Cardiac fibroblast (primary cell): ENCODE measurements around the gene C8A.

Source experiments
- DNase-seq, 2 donors: peaks; one replicate each; pipeline versions ENCODE4 v3.0.0 to v3.0.0-alpha.2; 2010; ENCODE audit warnings: low read depth in 2 of 2
- H3K4me3 ChIP-seq, 2 donors: replicated peaks in 1 of 2; 1 replicate in 1 of 2; 2 replicates in 1 of 2; pipeline ENCODE4 v1.5.1; 2011; ENCODE audit warnings: low read depth in 2 of 2, low read length in 2 of 2, mild to moderate bottlenecking in 2 of 2, moderate library complexity in 1 of 2
- CTCF ChIP-seq: IDR thresholded peaks from one replicate; pipeline ENCODE4 v1.5.1; 2011; ENCODE audit warnings: low read depth, mild to moderate bottlenecking, low read length, inconsistent platforms

The C8A gene

DNA sequence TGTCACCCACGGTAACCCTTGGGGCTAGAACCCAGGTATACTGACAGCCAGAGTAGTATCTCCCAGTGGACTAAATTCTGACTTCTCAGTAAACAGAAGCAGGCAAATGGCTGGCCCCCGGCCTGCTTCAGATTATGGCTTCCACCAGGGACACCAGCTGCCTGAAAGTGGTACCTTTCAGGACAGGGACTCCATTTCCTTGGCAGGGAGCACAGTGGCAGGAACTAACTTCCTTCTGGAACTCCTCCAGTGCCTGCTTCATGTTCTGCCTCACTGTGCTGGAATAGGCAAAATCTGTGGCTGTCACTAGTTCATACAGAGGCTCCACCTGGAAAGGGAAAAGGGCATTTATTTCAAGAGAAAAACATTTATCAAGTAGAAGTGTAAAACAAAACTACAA, 78.6 kb downstream of the C8A start:
- H3K4me3 ChIP-seq = no peak overlapping the region
- no peak for TF ChIP-seq CTCF
- DNase-seq = no peak

GRCh38 chr1:56933606-56934005, 79.0 kb downstream of the C8A start:
- TF ChIP-seq CTCF = no peak
- H3K4me3 ChIP-seq = no peak overlapping the region
- DNase-seq = no peak

- DNase-seq = peak; percentile 67 to 73
- H3K4me3 ChIP-seq = no peak overlapping the region
- TF ChIP-seq CTCF = no peak
These were observed 79.9 kb downstream of the C8A start for GRCh38 chr1:56934430-56935060.

DNA sequence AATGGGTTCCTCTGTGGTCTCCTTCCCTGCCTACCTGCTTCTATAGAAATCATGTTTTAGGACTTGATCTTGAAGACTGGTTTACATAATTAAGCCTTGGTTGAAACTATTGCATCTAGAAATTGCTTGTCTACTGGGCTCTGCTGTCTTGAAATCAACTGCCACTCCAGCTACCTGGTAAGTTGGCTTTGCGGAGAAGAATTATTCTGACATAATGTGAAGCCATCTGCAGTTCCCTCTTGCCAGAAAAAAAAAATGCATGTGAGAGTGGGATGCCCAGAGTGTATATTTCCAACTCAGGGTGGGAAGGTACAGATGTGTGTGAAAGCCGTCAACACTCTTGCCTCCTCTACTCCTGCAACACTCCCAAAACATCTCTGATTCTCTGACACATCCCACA, 84.0 kb downstream of the C8A start:
- no peak for TF ChIP-seq CTCF
- DNase-seq = no peak
- no peak overlapping the region for H3K4me3 ChIP-seq

DNA sequence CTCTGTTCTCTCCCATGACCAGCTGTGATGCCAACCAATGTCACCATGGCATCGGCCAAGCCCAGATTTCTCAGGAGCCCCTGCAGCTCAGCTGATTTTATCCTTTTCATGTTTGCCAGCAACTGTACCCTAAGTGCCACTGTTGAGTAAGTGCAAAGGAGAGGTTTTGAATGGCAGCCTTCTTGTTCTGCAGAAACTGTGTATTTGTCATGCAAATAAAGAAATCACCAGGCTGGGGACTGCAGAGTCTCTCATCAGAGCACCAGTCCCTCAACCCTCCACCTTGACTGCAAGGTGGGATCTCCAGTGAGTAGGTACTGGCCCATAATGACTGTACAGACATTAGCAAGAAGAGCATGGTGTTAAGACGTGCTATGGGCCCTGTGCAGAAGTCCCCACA, 84.6 kb downstream of the C8A start:
- DNase-seq = no peak
- TF ChIP-seq CTCF = no peak
- H3K4me3 ChIP-seq = no peak overlapping the region

DNA sequence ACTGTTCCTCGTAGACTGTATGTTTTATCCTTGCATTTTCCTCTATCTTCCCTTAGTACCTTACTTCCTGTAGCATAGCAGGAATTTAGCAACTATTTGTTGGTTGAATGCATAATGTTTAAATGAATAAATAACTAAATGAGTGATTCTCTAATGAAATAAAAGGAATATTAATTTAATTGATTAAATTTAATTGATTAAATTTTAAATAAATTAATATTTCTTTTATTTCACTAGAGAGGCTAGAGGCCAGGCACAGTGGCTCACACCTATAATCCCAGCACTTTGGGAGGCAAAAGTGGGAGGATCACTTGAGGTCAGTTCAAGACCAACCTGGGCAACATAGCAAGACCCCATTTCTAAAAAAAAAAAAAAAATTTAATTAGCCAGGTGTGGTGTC, 85.4 kb downstream of the C8A start:
- DNase-seq = no peak
- TF ChIP-seq CTCF = no peak
- no peak overlapping the region for H3K4me3 ChIP-seq

GRCh38 chr1:56948403-56949023, 93.9 kb downstream of the C8A start:
- TF ChIP-seq CTCF = no peak
- no peak overlapping the region for H3K4me3 ChIP-seq
- peak in 1 of 2 donors; percentile 38 for DNase-seq
